Muscle of arm (tissue), 14 donors: ENCODE data around the gene CD226. TPM values are rescaled to one million over a fixed set of nuclear protein-coding genes. Genes with fewer than 3 reads are reported as not detected.
"Not testable (repeated sequence)": the region's sequence is repeated elsewhere in the genome, so short reads cannot be mapped to it uniquely, and the experiment has no call there.

Experiments
- DNase-seq: peaks from one replicate; pipeline ENCODE4 v3.0.0-alpha.2; 2013
- long read RNA-seq, 11 donors: transcript quantifications; one replicate each; lab custom pipeline, GENCODE V29; 2026
- polyA plus RNA-seq, 12 donors: library from polyadenylated mRNA; unstranded; fragments of 120-200 nt; gene quantifications; one replicate each; pipeline ENCODE4 v1.2.1, GENCODE V29; 2013; ENCODE audit not compliant: insufficient read length in 12 of 12

Gene CD226
- polyA plus RNA-seq: 1 to 10 TPM in 3 of 12 donors, under 1 TPM in 8, not detected in 1; 0.34 to 1.7 (median 0.76) TPM
- long read RNA-seq, donor 1: 0 reads
- long read RNA-seq, donor 2: 0 reads
- long read RNA-seq, donor 3: 0 reads
- long read RNA-seq, donor 4: 0 reads
- long read RNA-seq, donor 5: 0 reads
- long read RNA-seq, donor 6: 0 reads
- long read RNA-seq, donor 7: 0 reads
- long read RNA-seq, donor 8: 0 reads
- long read RNA-seq, donor 9: 0 reads
- long read RNA-seq, donor 10: 0 reads
- long read RNA-seq, donor 11: 0 reads

DNA sequence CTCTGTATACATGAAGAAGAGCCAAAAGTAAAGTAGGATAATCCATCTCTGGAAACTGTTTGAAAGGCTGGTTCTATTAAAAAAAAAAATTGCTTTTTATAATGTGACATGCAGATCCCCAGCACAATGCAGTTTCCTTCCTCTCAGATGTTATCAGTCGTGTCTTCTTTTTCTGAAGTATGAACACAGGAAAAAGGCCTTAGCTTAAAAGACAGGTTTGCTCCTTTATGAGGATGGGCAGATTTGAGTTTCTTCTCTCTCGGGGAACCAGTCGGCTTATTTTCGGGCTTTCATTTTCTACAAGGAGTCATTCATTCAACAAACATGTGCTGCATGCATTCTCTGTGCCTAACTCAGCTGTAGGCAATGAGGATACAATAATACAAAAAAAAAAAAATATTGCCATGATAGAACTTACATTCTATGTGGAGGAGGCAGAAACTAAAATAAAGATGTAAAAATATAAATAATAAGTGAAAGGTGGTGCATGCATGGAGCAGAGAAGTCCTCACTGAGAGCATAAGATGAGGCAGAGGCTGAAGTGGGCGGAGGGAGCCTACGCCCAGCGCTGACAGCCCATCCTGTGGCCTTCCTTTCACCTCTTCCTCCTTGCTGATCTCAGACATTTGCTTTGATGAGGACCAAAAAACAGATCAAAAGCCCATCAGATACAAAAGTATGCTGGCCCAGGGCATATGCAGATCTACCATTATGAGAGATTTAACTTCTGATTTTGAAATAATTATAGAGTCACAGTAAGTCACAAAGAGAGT, at the start of gene CD226:
TSS of gene CD226 (minus strand) at position 513 of the 773 bp plus-strand sequence. CDS start at position 46, 467 bp downstream.
- DNase-seq: no peak

DNA sequence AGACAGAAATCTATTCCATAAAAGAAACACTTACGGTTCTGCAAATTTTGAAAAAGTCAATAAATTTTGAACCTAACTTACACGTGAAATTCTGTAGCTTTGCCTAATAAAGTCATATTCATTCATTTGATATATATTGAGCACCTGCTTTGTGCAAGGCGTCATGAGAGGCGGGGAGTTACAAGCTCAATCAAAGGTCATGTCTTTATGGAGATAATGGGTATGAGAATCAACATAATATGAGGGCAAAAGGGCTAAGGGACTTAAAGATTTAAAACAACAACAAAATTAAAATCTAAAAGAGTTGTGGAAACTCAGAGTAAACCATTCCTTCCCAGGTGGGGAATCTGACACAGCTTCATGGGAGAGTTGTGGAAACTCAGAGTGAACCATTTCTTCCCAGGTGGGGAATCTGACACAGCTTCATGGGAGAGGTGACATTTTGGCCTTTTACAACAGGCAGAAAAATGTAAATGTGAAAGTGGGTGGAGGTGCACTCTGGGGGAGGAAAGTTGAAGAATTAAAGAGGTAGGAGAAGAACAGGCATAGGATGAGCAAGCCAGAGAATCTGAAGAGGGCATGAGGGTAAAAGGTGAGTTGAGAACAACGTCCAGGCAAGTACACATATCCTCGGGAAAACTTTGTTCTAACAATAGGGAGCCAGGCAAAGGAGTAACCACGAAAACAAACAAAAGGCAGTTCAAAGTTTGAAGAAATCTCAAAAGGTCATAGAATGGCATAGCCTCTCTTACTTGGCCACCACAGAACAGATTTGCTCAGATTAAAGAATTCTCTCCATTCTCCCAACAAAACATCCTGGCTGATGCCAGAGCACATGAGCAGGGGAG, 49.5 kb upstream of the CD226 start:
- no peak for DNase-seq

DNA sequence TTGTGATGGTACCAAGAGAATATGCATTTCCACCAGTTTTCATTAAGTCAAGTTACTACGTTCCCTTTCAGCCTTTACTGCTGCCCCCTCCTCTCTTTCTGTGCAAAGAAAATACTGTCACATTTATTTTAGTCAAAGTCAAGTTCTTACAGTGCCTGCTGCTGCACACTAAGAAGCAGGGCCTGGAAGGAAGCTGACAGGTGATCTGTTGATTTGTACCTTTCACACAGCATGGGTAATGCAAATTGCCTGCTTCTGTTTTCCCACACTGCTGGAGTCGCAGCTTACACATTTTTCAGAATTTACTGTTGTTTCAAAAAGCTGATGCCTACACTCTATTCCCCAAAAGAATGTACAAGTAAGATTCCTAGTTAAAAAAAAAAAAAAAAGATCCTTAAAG, 48.7 kb upstream of the CD226 start:
- no peak for DNase-seq

DNA sequence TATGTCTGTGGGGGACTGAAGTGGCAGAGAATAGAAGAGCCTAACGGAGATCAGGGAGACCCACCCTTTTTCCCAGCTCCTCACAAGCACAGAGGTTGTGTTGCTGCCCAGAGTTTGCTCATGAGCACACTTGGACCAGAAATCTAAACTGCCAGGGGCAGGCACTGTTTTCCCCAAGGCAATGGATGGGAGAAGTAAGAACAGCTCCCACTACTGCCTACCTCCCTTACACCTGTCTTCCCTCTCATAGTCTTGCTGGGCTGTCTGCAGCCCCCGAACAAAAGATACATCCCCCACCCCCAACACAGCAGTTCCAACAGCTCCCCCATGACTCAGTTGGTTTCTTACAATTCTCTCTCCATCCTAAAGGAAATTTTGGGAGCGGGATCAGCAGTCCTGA, 48.1 kb upstream of the CD226 start:
- DNase-seq: no peak

DNA sequence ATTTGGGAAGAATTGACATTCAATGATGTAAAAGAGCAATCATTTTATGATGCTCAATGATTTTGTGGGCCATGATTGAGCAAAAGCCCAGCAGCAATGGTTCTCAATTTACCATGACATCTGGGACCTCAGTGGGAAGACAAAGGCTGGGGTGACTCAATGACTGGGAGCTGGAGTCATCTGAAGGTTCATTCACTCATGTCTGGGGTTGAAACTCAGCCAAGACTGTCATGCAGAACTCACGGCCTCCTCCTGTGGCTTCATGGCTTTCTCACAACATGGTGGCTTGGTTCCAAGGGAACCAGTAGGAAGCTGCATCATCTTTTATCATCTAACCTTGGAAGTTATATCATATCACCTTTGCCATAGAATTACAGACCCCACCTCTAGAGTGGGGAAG, 45.1 kb upstream of the CD226 start:
- DNase-seq: no peak

DNA sequence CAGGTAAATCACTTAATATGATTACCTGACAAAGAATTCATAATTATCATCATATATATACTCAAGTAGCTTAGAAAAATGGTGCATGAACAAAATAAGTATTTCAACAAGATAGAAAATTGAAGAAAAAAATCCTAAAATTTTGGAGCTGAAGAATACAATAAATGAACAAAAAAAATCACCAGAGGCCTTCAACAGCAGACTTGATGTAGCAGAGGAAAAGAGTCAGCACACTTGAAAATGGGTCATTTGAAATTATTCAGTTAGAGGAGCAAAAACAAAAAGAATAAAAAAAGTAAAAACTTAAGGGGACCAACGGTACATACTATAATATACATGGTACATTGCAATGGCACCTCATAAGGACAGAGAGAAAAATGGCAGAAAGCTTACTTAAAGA, 40.2 kb upstream of the CD226 start:
- DNase-seq: no peak

DNA sequence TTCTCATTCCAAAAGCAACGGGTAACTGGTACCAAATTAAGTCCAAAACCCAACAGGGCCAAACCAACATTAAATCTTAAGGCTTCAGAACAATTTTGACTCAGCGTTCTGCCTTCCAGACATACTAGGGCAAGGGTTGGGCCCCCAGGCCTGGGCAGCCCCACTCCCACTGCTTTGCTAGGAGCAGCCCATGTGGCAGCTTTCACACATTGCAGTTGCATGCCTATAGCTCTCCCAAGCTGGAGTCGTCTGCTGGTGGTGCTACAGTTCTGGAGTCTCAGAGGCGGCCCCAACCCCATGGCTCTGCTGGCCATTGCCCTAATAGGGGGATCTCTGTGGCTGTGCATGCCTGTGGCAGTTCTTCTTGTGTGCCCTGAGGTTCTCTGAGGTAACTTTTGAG, 37.6 kb upstream of the CD226 start:
- DNase-seq: no peak

DNA sequence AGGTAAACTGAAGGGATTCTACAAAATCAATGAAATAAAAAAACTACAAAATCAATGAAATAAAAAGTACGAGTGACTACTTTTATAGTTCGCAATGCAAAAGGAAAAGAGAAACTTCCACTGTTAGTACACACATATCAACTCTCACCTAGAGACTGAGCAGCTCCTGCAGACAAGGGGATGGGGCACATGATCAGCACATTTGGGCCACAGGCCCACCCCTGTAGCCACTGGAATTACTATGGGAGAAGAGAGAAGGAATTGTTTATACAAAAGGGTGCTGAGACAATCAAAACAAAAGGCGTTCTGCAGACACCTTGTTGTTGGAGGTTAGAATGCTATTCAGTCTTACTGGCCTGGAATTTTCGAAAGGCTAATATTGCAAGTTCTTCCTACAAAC, 34.7 kb upstream of the CD226 start:
- DNase-seq: no peak

DNA sequence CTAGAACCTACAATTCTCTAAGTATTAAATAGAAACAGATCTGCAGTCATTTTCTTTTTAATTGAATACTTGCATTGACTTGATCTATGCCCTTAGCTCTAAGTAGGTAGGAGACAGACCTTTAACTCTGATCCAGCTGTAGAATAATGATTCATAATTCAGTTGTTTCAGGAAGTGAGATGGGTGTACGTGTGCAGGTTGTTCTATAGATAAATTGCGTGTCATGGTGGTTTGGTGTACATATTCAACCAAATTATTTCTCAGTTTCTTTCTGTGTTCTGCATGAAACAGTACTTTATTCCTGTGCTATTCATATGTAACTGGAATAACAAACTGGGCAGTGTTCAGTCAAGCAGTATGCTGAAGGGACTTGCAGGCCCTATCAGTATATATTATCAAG, 34.3 kb upstream of the CD226 start:
- no peak for DNase-seq

DNA sequence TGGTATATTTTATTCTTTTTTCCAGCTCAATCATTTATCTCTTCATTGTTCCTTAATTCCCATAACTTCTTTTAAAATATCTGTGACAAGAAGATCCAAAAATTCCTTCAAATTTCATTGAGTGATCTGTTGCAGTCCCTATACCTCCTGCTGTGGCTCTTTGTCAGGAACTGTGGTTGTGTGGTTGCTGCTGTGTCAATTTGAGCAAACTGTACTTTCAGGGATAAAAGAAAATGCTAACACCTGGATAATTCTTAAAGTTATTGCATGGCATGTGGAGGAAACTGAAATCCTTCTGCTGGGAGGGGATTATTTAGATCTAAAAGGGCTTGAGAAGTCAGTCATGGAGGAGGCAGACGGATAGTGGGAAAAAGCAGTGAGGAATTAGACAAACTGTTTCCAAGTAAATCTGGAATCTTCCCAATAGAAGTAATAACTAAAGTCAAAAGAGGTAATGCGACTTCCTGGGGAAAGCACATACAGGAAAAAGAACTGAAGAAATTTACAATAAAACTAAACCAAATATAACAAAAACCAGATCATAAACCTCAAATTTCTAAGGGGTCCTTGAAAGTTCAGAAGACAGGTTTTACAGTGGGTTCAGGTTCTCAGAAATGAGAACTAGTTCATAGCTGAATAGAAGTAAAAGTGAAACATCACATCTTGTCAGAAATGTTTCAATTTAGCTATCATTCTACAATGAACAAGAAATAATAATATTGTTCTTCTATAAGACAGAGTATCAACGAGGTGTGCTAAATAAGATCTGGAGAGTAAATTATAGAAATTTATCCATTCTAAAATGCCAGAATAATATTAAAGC, 33.5 kb upstream of the CD226 start:
- no peak for DNase-seq

DNA sequence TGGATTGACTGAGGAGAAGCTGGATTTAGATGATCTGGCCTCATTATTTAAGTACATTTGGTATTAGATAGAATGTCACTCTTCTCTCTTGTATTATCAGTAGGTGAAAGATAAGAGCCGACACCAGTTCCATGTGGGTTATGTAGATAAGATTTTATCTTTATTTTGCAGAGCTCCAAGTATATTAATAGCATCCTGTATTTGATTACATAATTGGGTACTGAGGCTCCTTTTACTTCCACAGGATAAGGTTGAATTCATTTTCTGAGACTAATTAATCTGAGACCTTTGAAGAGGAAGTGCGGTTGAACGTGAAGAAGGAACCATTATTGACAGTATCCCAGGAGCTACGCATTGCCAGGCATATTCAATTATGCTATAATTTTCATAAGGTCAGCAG, 32.8 kb upstream of the CD226 start:
- no peak for DNase-seq

DNA sequence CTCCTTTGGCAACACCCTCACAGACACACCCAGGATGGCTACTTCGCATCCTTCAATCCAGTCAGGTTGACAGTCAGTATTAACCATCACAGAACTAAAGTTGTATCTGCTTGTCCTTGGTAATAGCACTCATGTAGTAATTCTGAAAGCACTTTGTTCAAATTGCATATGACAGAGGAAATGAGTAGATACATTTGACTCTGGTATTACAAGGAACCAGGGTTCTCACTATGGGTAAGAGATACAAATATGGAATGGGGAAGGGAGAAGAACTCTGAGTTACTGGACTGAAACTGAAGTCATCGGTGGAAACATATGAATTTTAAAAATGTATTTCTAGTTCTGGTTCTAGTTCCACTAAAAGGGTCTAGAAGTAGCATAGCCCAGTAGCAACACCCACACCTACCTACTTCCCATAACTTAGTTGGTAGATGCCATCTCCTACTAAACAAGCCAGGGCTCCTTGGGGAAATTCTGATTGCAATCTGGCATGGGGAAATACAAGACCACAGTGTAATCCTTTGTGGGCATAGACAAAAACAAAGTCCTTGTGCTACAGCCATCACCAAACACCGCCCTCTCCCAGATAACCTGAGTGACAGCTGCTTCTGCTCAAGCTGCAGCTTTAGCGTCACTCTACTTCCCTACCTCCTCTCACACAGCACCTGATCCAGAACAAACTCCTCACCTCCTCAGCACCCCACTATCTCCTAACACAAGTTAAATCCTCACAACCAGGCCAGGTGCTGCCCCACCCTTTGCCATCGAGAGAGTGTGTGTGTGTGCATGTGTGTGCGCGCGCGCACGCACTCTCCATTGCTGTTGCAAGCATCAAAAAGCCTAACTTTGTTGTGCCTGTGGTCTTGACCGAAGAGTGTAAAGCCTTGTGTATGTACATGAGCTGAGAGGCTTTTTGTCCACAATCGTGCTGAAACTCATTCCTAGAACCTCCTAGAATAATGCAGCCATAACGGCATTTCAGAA, 31.4 kb upstream of the CD226 start:
- DNase-seq: no peak

DNA sequence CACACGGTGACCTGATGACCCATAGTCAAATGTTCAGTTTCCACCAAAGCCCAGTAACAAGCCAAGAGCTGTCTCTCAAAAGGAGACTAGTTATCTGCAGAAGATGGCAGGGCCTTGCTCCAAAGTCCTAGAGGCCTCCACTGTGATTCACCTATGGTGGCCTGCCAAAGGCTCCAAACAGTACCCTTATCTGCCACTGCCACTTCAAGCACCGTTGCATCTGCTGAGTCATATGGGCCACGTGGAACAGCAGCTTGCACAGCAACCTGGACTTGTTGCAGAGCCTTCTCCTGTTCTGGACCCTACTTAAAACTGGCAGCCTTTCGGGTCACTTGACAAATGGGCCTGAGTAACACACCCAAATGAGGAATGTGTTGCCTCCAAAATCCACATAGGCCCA, 27.6 kb upstream of the CD226 start:
- not testable (repeated sequence) for DNase-seq

DNA sequence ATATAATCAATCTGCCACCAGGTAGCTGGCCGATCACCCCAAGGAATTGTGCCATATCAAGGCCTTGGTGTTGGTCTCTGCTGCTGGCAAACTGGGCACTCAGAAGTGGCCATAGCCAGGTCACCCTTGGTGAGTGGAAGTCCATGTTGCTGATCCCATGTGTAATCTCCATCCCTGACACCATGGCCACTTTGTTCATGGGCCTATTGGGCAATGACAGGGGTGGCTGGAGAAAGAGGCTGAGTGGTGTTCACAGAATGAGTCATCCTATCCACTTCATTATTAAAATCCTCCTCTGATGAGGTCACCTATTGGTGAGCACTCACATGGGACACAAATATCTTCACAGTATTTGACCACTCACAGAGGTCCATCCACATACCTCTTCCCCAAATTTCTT, 26.7 kb upstream of the CD226 start:
- no peak for DNase-seq

DNA sequence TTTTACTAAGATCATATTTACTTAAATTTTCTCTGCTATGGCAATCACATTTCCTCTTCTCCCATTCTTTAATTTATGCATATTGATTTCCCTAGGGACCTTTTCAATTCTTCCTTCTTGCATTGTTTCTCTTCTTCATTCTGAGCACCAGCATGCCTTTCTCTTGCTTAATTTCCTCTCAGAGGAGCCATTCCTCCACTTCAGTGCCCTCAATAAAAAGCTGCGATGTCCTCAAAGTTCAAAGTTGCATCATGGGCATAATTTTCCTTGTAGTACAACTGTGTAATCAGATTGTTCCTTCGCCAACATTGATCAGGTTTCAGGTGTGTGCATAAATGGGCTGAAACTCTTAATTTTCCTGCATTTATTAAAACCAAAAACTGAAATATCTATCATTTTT, 21.8 kb upstream of the CD226 start:
- DNase-seq: no peak

DNA sequence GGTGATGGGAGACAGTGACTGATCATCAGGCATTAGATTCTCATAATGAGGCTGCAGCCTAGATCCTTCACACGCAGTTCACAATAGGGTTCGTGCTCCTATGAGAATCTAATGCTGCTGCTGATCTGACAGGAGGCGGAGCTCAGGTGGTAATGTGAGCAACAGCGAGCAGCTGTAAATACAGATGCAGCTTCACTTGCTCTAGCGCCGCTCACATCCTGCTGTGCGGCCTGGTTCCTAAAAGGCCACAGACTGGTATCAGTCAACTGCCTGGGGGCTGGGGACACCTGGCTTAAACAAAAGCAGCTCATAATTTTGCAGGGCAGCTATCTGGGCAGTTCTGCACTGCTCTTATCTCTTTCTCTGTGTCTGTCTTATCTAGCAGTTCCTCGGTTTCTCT, 20.4 kb upstream of the CD226 start:
- DNase-seq: no peak

DNA sequence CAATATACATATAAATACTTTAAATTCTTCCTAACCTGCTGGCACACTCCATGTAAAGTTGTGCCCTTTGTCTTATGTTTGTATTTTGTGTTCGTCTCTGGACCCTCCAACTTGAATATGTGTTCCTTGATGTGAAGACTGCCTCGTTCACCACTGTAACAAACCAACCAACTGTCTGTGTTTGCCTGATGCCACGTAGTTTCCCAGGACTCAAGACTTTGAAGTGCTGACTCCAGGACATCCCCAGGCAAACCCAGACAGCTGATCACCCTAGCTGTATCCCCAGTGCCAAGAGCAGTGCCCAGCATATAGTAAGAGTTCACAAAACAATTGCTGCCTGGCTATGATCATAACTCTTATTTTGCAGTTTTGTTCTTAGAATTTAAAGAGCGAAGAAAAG, 15.5 kb upstream of the CD226 start:
- no peak for DNase-seq

DNA sequence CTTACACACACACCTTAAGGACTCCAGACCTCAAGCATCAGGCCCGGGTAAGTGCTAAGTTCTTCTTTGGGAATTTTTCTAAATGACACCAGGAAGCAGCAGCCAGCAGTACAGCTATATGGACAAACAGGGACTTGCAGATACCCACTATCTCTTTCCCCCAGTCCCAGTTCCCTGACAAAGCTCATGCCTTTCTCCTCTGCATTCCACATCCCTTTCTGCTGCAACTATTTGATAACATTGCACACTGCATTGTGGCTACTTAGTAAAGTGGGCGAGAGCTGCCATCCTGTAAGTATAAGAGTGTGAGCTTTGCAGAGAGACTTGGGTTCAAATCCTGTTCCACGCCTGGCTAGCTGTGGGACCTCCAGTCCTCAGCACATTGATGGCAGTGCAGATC, 14.0 kb upstream of the CD226 start:
- no peak for DNase-seq

DNA sequence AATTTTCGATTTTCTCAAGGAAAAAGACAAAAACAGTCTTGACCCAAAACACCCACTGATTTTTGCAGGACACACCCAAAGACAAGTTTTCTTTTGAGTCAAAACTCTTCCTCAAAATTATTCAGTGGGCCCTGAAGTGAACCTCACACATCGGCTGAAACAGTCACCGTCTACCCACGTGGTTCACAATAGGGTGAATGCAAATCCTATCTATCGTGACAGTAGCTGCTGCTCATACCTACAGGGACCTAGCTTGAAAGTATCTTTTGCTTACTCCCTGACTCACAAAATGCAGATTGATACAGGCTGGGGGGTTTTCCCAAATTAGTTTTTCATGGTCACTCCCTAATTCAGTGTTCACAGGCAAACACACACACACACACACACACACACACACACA, 10.7 kb upstream of the CD226 start:
- no peak for DNase-seq

DNA sequence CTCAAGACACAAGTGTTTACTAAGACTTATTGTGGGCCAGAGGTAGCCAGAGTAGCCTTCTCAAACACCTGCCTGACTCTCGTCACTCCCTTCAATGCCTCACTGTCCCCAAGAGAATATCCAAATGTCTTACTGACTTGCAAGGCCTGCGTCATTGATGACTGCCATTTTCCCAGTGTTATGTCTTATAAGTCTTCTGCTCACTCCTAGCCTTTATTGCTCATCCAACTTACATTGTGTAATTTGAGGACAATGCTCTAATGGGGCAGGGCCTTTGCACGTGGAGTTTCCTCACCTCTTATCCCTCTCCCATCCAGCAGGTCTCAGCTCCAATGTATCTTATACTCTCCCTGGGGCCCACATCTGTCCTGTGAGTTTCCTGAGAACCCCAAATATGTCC, 10.1 kb upstream of the CD226 start:
- no peak for DNase-seq
